Measurements from ENCODE around the gene OR2AG1. TPM values are rescaled to one million over a fixed set of nuclear protein-coding genes. Genes with fewer than 3 reads are reported as not detected.

OR2AG1 gene
- total RNA-seq (2022; extraction: Qiagen RNA extraction; ENCODE audit: low read depth), result not detected in 5 replicates

GRCh38 chr11:6782720-6783119 is at the start of gene OR2AG1:
TSS of gene OR2AG1 (plus strand) at chr11:6783020. CDS start at chr11:6785038, 2,018 bp downstream.

GRCh38 chr11:6771926-6772893 is 10.6 kb upstream of the OR2AG1 start, which contains the start of gene OR2AG2:
TSS of gene OR2AG2 (minus strand) at chr11:6771976. CDS start at chr11:6768957, 3,019 bp downstream.

GRCh38 chr11:6799402-6799801 is 16.6 kb downstream of the OR2AG1 start, which contains the start of gene OR6A2:
TSS of gene OR6A2 (minus strand) at chr11:6799689. CDS start at chr11:6795708, 3,981 bp downstream.

Other genes with a start within 250 kb of the OR2AG1 start
- 27.5 to 36.0 TPM (median 32.8 TPM) in 5 replicates for gene RRP8, start 179.4 kb upstream of the OR2AG1 start, total RNA-seq (2022; extraction: Qiagen RNA extraction; ENCODE audit: low read depth)
- gene ILK, start 179.2 kb upstream of the OR2AG1 start, total RNA-seq (2022; extraction: Qiagen RNA extraction; ENCODE audit: low read depth), result 100.0 to 124 TPM (median 120 TPM) in 5 replicates
- 164 to 262 TPM (median 213 TPM) in 5 replicates for gene TAF10, start 170.8 kb upstream of the OR2AG1 start, total RNA-seq (2022; extraction: Qiagen RNA extraction; ENCODE audit: low read depth)
- 41.5 to 52.4 TPM (median 46.7 TPM) in 5 replicates for gene TPP1, start 163.6 kb upstream of the OR2AG1 start, total RNA-seq (2022; extraction: Qiagen RNA extraction; ENCODE audit: low read depth)
- 0.09 to 0.14 TPM (median 0.11 TPM) in 5 replicates for gene DCHS1, start 127.2 kb upstream of the OR2AG1 start, total RNA-seq (2022; extraction: Qiagen RNA extraction; ENCODE audit: low read depth)
- 94.0 to 119 TPM (median 109 TPM) in 5 replicates for gene MRPL17, start 99.7 kb upstream of the OR2AG1 start, total RNA-seq (2022; extraction: Qiagen RNA extraction; ENCODE audit: low read depth)
- 0.01 to 0.13 TPM in 2 of 5 replicates, not detected in the others for gene OR2AG2, start 11.0 kb upstream of the OR2AG1 start, total RNA-seq (2022; extraction: Qiagen RNA extraction; ENCODE audit: low read depth)
- not detected in 5 replicates for gene OR6A2, start 16.7 kb downstream of the OR2AG1 start, total RNA-seq (2022; extraction: Qiagen RNA extraction; ENCODE audit: low read depth)
- gene OR10A5, start 62.7 kb downstream of the OR2AG1 start, total RNA-seq (2022; extraction: Qiagen RNA extraction; ENCODE audit: low read depth), result not detected in 5 replicates
- gene OR10A2, start 80.0 kb downstream of the OR2AG1 start, total RNA-seq (2022; extraction: Qiagen RNA extraction; ENCODE audit: low read depth), result not detected in 5 replicates
- gene OR10A4, start 93.6 kb downstream of the OR2AG1 start, total RNA-seq (2022; extraction: Qiagen RNA extraction; ENCODE audit: low read depth), result not detected in 5 replicates
- gene OR2D2, start 109.5 kb downstream of the OR2AG1 start, total RNA-seq (2022; extraction: Qiagen RNA extraction; ENCODE audit: low read depth), result not detected in 5 replicates
- not detected in 5 replicates for gene OR2D3, start 138.0 kb downstream of the OR2AG1 start, total RNA-seq (2022; extraction: Qiagen RNA extraction; ENCODE audit: low read depth)
- gene ZNF215, start 143.4 kb downstream of the OR2AG1 start, total RNA-seq (2022; extraction: Qiagen RNA extraction; ENCODE audit: low read depth), result 0.99 to 1.4 TPM (median 1.3 TPM) in 5 replicates
- 0.59 to 1.1 TPM (median 0.95 TPM) in 5 replicates for gene ZNF214, start 237.3 kb downstream of the OR2AG1 start, total RNA-seq (2022; extraction: Qiagen RNA extraction; ENCODE audit: low read depth)
- 0.05 TPM in 1 of 5 replicates, not detected in the others for gene NLRP14, start 237.5 kb downstream of the OR2AG1 start, total RNA-seq (2022; extraction: Qiagen RNA extraction; ENCODE audit: low read depth)